Caco-2 (cell line): ENCODE measurements around the gene KIRREL3. TPM values are rescaled to one million over a fixed set of nuclear protein-coding genes. Genes with fewer than 3 reads are reported as not detected.

Experiments used
- BruUV-seq: library from RNA; stranded (reverse); fragments of 400-500 nt; replicated peaks from 2 replicates; lab custom pipeline; 2021; lab: Mats Ljungman, UMichigan
- CTCF ChIA-PET: fragments of 300-600 bp; sonication (Branson Sonifier 250); formaldehyde crosslinking; loops from one replicate; lab custom pipeline; 2022; ENCODE audit warnings: antibody characterized with exemption; lab: Charles Lee
- POLR2A ChIA-PET: fragments of 300-600 bp; sonication (Branson Sonifier 250); formaldehyde crosslinking; loops from one replicate; lab custom pipeline; 2022; ENCODE audit warnings: antibody characterized with exemption; lab: Charles Lee
- DNase-seq, 2 experiments: peaks; one replicate each; pipeline versions ENCODE4 v3.0.0 to v3.0.0-alpha.2; 2020 to 2022
- H3K27me3 ChIP-seq: replicated peaks from 2 replicates; pipeline ENCODE4 v1.6.0; 2011; ENCODE audit warnings: low read length; ENCODE audit not compliant: control insufficient read depth, insufficient read depth
- H3K36me3 ChIP-seq: 2 replicates; pipeline ENCODE4 v1.5.1; 2011; ENCODE audit warnings: low read length; ENCODE audit not compliant: control insufficient read depth, insufficient read depth
- H3K4me1 ChIP-seq: fragments of 250-450 bp; sonication (Bioruptor Pico); 2 replicates; pipeline ENCODE4 v1.5.1; 2020; ENCODE audit warnings: mild to moderate bottlenecking
- H3K4me3 ChIP-seq: 2 replicates; pipeline ENCODE4 v1.5.1; 2011; ENCODE audit warnings: low read depth, mild to moderate bottlenecking, control low read depth, low read length
- H3K9me3 ChIP-seq: fragments of 250-450 bp; sonication (Bioruptor Pico); 2 replicates; pipeline ENCODE4 v1.5.1; 2020; ENCODE audit warnings: mild to moderate bottlenecking, moderate library complexity
- H3K27ac Mint-ChIP-seq: one replicate; pipeline ENCODE4 v1.8.0; 2022; ENCODE audit warnings: mixed read lengths; ENCODE audit not compliant: unreplicated experiment
- H3K27me3 Mint-ChIP-seq: one replicate; pipeline ENCODE4 v1.8.0; 2022; ENCODE audit warnings: mixed read lengths; ENCODE audit not compliant: insufficient read depth, unreplicated experiment
- H3K36me3 Mint-ChIP-seq: one replicate; pipeline ENCODE4 v1.8.0; 2022; ENCODE audit warnings: mild to moderate bottlenecking, mixed read lengths; ENCODE audit not compliant: insufficient read depth, unreplicated experiment
- H3K4me1 Mint-ChIP-seq: one replicate; pipeline ENCODE4 v1.8.0; 2022; ENCODE audit warnings: low read depth, mixed read lengths; ENCODE audit not compliant: unreplicated experiment
- H3K4me3 Mint-ChIP-seq: one replicate; pipeline ENCODE4 v1.8.0; 2022; ENCODE audit warnings: mild to moderate bottlenecking, moderate library complexity, mixed read lengths; ENCODE audit not compliant: unreplicated experiment
- H3K9me3 Mint-ChIP-seq: one replicate; pipeline ENCODE4 v1.8.0; 2022; ENCODE audit warnings: mixed read lengths; ENCODE audit not compliant: unreplicated experiment
- CTCF ChIP-seq, 2 experiments: fragments of 200-600 bp in 1 of 2; IDR thresholded peaks; 1 replicate in 1 of 2; 2 replicates in 1 of 2; pipeline versions ENCODE4 v1.5.1 to v1.8.0; 2011 to 2022; ENCODE audit warnings: antibody characterized with exemption in 1 of 2, control low read depth in 1 of 2, inconsistent platforms in 1 of 2, low read depth in 1 of 2, low read length in 1 of 2, mild to moderate bottlenecking in 1 of 2, moderate library complexity in 1 of 2; ENCODE audit not compliant: insufficient read depth in 1 of 2, severe bottlenecking in 1 of 2, unreplicated experiment in 1 of 2
- intact Hi-C: fragments of 100-400 bp; cut with micrococcal nuclease; formaldehyde crosslinking; loops from one replicate; pipeline ENCODE4 v1.10.0; 2022; ENCODE audit not compliant: unreplicated experiment
- total RNA-seq: library from RNA; stranded (reverse); gene quantifications from 2 replicates; pipeline ENCODE4 v1.2.3, GENCODE V29; 2022

The KIRREL3 gene
- total RNA-seq, 1 experiment from 2014 or later: not detected

- DNase-seq: no peak
- POLR2A ChIA-PET: no interaction called here
- Histone ChIP-seq H3K4me3 (no peak overlapping the region), H3K36me3 (no peaks in the 10 kb centered on the region), H3K27me3 (peaks cover 5% of the 10 kb centered on the region), H3K9me3 (no peaks in the 10 kb centered on the region), H3K4me1 (no peaks in the 10 kb centered on the region)
- intact Hi-C loops: no loop called here
- Mint-ChIP-seq H3K36me3 (no peaks in the 10 kb centered on the region), H3K27me3 (peaks cover 36% of the 10 kb centered on the region), H3K4me1 (no peaks in the 10 kb centered on the region), H3K27ac (no peak overlapping the region), H3K9me3 (no peaks in the 10 kb centered on the region), H3K4me3 (no peak overlapping the region)
- BruUV-seq: no TSS peak
- no peak for TF ChIP-seq CTCF (IDR thresholded peaks at IDR 0.05; ENCODE audit: insufficient read depth in 1 of 2, low read depth in 1 of 2, low read length in 1 of 2, severe bottlenecking in 1 of 2, unreplicated experiment in 1 of 2)
- CTCF ChIA-PET: no interaction called here
These were observed 266.9 kb downstream of the KIRREL3 start for GRCh38 chr11:126733685-126734084.

- Histone ChIP-seq H3K27me3 (peaks cover 5% of the 10 kb centered on the region), H3K4me3 (no peak overlapping the region), H3K4me1 (no peaks in the 10 kb centered on the region), H3K9me3 (no peaks in the 10 kb centered on the region), H3K36me3 (no peaks in the 10 kb centered on the region)
- no peak for TF ChIP-seq CTCF (IDR thresholded peaks at IDR 0.05; ENCODE audit: insufficient read depth in 1 of 2, low read depth in 1 of 2, low read length in 1 of 2, severe bottlenecking in 1 of 2, unreplicated experiment in 1 of 2)
- BruUV-seq: no TSS peak
- intact Hi-C loops: no loop called here
- no peak overlapping the region for H3K27ac Mint-ChIP-seq
- ChIA-PET POLR2A (no interaction called here), CTCF (no interaction called here)
- peaks cover 33% of the 10 kb centered on the region for H3K27me3 Mint-ChIP-seq
- no peaks in the 10 kb centered on the region for H3K9me3 Mint-ChIP-seq
- no peaks in the 10 kb centered on the region for H3K4me1 Mint-ChIP-seq
- DNase-seq: no peak
- no peak overlapping the region for H3K4me3 Mint-ChIP-seq
- H3K36me3 Mint-ChIP-seq: no peaks in the 10 kb centered on the region
These were observed 267.6 kb downstream of the KIRREL3 start for GRCh38 chr11:126732981-126733380.

GRCh38 chr11:126731576-126732142 lies 268.9 kb downstream of the KIRREL3 start:
- H3K4me3 ChIP-seq: no peak overlapping the region
- H3K9me3 ChIP-seq: no peaks in the 10 kb centered on the region
- no peak overlapping the region for H3K27ac Mint-ChIP-seq
- H3K36me3 Mint-ChIP-seq: no peaks in the 10 kb centered on the region
- POLR2A ChIA-PET: no interaction called here
- H3K9me3 Mint-ChIP-seq: no peaks in the 10 kb centered on the region
- no TSS peak for BruUV-seq
- H3K4me1 Mint-ChIP-seq: no peaks in the 10 kb centered on the region
- no peaks in the 10 kb centered on the region for H3K36me3 ChIP-seq
- H3K27me3 ChIP-seq: peaks cover 5% of the 10 kb centered on the region
- CTCF ChIA-PET: no interaction called here
- no peak for TF ChIP-seq CTCF (IDR thresholded peaks at IDR 0.05; ENCODE audit: insufficient read depth in 1 of 2, low read depth in 1 of 2, low read length in 1 of 2, severe bottlenecking in 1 of 2, unreplicated experiment in 1 of 2)
- intact Hi-C loops: no loop called here
- H3K4me3 Mint-ChIP-seq: no peak overlapping the region
- no peak for DNase-seq
- H3K27me3 Mint-ChIP-seq: peaks cover 34% of the 10 kb centered on the region
- H3K4me1 ChIP-seq: no peaks in the 10 kb centered on the region
